Ramos (cell line): ENCODE results near the gene ZNF710.

Experiments
- in situ Hi-C: fragments of 300-500 bp; cut with MboI; formaldehyde crosslinking; loops from one replicate; pipeline ENCODE4 v1.14.3; 2022; ENCODE audit warnings: low sequenced_read_pairs; ENCODE audit not compliant: unreplicated experiment

The ZNF710 gene

DNA sequence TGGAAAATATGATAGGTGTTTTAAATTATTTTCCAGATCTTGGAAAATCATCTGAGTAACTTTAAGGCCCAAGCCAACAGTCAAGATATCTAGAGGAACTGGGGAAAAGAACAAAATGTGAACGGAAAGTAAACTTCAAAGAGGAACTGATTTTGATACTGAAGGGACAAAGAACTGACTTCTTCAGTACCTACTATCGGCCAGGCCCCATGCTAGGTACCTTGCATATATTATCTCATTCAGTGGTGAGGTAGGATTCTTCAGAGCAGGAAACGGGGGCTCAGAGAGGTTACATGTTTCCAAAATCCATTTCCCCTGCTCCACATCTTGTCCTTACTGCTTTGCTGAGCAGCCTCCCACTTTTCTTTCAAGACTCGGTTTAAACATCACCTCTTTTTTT is 9.8 kb upstream of the ZNF710 start:
- in situ Hi-C loops: loop anchor here (5.0 kb wide), 1 partner anchor 81 kb away; no protein-coding TSS in a partner anchor

DNA sequence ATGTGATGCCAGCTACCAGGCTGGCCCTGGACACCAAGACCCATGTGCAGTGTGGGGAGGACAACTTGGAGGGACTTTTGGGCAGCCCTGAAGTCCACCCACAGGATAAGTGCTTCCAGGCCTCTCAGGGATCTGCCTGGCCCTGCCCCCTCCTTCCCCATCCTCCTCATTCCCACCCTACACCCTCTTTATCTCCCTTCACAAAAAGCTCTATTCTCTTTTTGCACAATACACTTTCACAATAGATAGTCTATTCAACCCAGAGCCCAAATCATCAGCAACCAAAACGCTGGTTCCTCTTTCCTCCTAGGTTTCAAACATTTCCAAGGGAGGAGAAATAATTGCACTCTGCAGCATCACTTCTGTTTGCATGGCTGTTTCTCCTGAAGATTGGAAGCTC is 7.8 kb upstream of the ZNF710 start:
- in situ Hi-C loops: loop anchor here (5.0 kb wide), 1 partner anchor 79 kb away; no protein-coding TSS in a partner anchor

DNA sequence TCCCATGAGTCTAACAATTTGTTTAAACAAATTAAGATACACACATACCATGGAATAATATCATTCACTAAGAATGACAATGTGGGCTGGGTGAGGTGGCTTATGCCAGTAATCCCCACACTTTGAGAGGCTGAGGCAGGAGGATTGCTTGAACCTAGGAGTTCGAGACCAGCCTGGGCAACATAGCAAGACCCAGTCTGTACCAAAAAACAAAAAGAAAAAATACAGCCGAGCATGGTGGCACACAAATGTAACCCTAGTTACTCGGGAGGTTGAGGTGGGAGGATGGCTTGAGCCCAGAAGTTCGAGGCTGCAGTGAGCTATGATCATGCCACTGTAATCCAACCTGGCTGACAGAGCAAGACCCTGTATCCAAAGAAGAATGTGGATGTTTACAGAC is 4.0 kb upstream of the ZNF710 start:
- in situ Hi-C loops: no loop called here

- in situ Hi-C loops: no loop called here
These were observed 2.9 kb upstream of the ZNF710 start for GRCh38 chr15:89998141-89998661.

DNA sequence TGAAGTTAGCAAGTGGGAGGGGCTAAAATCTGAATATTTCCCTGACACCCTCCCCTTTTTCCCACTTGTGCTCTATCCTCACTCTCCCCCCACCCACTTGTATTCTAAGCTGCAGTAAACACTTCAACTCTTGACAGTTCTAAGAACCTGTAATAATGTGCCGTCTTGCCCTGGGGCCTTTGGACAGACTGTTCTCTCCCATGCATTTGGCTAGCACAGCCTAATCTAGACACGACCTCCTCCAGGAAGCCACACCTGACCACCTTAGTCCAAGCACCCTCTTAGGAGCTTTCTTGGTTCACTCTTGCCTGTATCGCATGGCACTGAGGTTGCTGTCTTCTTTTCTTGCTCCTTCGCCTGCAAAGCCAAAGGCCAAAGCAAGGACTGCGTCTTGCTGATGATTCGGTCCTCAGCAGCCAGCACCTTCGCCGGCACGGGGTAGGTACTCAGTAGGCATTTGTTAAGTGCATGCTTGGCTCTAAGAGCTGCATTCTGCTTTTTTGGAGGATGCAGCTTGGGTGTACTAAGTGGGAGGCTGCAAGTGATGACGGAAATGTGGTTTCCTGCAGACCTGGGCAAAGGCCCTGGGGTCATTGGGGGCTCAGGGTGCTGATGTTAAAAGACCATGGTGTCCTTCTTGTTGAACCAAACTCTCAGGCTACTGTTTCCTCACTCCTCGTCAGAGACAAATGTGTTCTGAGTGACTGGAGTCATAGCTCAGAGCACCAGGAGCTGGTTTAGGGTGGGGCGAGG is 2.0 kb upstream of the ZNF710 start:
- in situ Hi-C loops: no loop called here

DNA sequence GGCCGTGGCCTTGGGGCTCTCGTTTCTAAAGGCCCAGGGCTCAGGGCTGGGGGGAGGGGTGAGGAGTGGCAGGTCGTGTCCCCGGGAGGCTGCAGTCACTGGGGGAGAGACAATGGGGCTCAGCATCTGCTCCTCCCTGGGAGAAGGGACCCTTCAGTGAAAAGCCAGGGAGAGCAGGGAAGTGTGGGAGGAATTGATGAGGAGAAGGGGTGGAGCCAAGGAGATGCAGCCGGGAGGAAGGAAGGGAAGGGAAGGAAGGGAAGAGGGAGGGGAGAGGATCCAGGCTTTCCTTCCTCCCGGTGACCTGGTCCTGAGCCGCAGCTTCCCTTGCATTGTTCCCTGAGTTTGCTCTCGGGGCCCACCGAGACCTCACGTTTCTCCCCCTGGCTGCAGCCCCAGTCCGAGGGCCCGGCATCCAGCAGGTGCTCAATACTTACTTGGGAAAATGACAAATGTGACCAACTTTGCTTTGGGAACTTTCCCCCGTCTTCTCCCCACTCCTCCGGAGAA is 1.4 kb upstream of the ZNF710 start:
- in situ Hi-C loops: no loop called here

DNA sequence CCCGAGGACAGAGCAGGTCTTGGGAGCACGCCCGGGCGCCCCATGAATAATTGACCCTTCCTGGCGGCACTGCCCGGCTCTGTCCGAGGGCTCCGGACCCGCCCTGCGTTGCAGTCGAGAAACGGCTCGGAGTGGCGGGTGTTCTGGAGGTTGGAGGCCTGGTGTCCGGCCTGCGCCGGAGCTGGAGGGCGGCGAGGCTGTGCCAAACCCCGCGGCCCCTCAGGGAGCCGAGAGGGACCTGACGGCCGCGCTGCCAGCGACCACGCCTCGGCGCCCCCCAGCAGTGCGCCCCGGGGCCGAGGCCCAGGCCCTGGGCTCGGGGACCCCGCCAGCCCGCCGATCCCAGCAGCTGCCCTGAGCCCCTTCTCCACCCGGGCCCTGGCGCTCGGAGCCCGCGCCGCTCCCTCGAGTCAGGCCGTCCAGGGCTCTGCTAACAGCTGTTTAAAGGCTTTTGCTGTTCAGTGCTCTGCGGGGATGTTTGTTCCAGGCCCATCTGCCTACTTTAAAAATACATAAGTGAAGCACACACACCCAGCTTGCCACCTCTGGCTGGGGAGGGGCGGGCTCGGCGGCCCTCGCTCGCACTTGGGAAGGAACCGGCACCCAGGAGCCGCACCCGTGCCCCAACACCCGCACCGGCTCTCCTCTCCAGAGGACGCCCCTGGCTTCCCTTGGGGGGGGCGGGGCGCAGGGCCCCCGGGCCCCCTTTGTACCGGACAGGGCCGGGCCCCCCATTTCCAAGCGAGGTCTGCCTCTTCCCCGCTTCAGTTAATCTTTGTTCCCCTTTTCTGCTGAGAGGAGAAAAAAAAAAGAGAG is 730 bp upstream of the ZNF710 start:
- in situ Hi-C loops: no loop called here

- in situ Hi-C loops: no loop called here
These were observed 731 bp downstream of the ZNF710 start for GRCh38 chr15:90001683-90002427.

DNA sequence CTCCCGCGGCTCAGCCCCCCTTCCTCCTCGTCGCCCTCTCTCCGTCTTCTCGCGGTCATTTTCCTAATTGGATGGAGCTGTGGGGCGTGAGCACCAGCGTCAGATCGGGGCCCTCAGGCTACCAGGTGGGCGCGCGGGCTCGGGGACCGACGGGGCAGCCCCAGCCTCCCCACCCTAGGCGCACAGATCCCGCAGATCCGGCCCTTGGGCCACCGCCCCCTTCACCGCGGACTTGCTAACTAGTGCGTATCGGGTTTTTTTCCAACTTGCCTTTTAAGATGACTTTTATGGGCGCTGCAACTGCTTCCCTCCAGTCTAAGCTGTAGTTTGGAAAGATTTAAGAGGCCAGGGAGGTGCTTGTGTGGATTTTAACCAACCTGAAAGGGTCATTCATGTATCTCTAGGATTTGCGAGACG is 1.3 kb downstream of the ZNF710 start:
- in situ Hi-C loops: no loop called here

- in situ Hi-C loops: no loop called here
These were observed 2.6 kb downstream of the ZNF710 start for GRCh38 chr15:90003736-90004135.

GRCh38 chr15:90004252-90004651 is 3.1 kb downstream of the ZNF710 start:
- in situ Hi-C loops: no loop called here

GRCh38 chr15:90004671-90005070 is 3.5 kb downstream of the ZNF710 start:
- in situ Hi-C loops: no loop called here

GRCh38 chr15:90006217-90007075 is 5.3 kb downstream of the ZNF710 start:
- in situ Hi-C loops: no loop called here

DNA sequence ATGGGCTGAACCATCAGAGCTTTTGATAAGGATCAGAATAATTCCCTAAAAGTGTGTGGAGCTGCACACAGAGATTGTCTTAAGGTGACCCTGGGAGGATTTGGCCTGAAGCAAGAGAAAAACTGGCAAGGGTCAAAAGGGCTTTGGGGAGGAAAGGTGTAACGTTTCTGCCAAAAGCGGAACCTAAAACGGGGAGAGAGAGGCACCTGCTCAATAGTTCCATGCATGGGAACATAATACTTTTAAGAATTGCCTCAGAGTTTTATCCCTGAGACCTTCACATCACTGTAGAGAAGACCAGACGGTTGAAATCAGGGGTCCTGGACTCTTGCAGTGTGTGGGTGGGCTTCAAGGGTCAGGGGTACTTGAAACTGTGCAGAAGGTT is 5.9 kb downstream of the ZNF710 start:
- in situ Hi-C loops: no loop called here

DNA sequence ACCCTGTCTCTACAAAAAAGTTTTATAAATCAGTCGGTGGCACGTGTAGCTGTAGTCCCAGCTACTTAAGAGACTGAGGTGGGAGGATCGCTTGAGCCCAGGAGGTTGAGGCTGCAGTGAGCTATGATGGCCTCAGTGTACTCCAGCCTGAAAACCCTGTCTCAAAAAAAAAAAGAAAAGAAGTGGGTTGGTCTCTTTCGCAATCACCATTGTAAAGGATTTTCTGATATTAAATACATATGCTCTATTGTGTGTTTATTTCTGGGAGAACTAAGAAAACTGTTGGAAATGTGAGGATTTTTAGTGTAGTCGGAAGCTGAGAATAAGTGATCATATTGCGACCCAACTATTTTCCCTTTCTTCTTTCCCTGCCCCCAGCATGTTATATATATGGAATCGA is 7.5 kb downstream of the ZNF710 start:
- in situ Hi-C loops: no loop called here

GRCh38 chr15:90009301-90010022 is 8.3 kb downstream of the ZNF710 start:
- in situ Hi-C loops: no loop called here

DNA sequence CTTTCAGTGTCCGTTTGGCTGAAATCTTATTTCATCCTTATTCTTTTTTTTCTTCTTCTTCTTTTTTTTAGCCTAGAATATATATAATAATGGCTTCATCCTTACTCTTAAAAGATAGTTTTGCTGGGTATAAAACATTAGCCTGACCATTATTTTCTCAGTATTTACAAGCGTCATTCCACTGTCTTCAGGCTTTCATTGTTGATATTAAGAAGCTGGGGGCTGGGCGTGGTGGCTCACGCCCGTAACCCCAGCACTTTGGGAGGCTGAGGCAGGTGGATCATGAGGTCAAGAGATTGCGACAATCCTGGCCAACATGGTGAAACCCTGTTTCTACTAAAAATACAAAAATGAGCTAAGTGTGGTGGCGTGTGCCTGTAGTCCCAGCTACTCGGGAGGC is 10.6 kb downstream of the ZNF710 start:
- in situ Hi-C loops: no loop called here

- in situ Hi-C loops: no loop called here
These were observed 12.4 kb downstream of the ZNF710 start for GRCh38 chr15:90013503-90013937.

- in situ Hi-C loops: no loop called here
These were observed 14.2 kb downstream of the ZNF710 start for GRCh38 chr15:90015294-90015693.
